ENCODE data around the gene PLCL2.

- TF ChIP-seq EZH2 (IDR thresholded peaks at IDR 0.05) (no peak), CTCF (IDR thresholded peaks at IDR 0.05) (no peak), EZH2phosphoT487 (IDR thresholded peaks at IDR 0.05) (no peak)
These were observed 235.4 kb downstream of the PLCL2 start for GRCh38 chr3:17120115-17120514.
